HUES6 (cell line): Measurements from ENCODE around the gene ANHX.

Source experiments
- H3K27ac ChIP-seq: 2 replicates; pipeline ENCODE4 v1.7.0; 2013; ENCODE audit warnings: low read depth, mild to moderate bottlenecking, low read length, inconsistent platforms
- H3K27me3 ChIP-seq: 2 replicates; pipeline ENCODE4 v1.6.1; 2013; ENCODE audit warnings: low read length; ENCODE audit not compliant: control insufficient read depth, insufficient read depth
- H3K36me3 ChIP-seq: 2 replicates; pipeline ENCODE4 v1.6.1; 2013; ENCODE audit warnings: low read length; ENCODE audit not compliant: control insufficient read depth, insufficient read depth
- H3K4me1 ChIP-seq: 2 replicates; pipeline ENCODE4 v1.6.1; 2013; ENCODE audit warnings: low read length; ENCODE audit not compliant: control insufficient read depth, insufficient read depth
- H3K4me3 ChIP-seq: 2 replicates; pipeline ENCODE4 v1.5.1; 2013; ENCODE audit warnings: low read depth, low read length
- H3K9ac ChIP-seq: one replicate; pipeline ENCODE4 v1.6.1; 2013; ENCODE audit warnings: mild to moderate bottlenecking, low read length
- H3K9me3 ChIP-seq: 2 replicates; pipeline ENCODE4 v1.6.1; 2013; ENCODE audit warnings: low read depth, low read length; ENCODE audit not compliant: control insufficient read depth, insufficient read depth

ANHX gene

DNA sequence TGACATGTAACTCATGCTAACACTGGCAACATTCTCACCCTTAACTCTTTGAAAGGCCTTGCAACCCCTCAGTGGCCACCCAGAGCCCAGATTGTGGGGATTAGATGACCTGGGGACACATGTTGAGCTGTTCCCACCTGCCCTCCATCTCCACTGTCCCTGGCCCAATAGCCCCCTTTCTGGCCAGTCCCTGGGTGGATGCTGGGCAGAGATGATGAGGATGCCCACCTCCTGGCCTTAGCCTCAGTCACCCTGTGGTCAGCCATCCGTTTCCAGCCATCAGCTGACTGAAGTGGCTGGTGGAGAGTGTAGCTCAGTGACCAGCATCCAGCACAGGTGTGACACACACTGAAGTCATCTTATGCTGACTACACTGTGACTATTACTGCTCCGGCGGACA is 4.7 kb downstream of the ANHX start:
- Histone ChIP-seq H3K9ac (no peak overlapping the region), H3K4me1 (no peaks in the 10 kb centered on the region), H3K27ac (no peak overlapping the region), H3K9me3 (peaks cover 91% of the 10 kb centered on the region), H3K27me3 (no peaks in the 10 kb centered on the region), H3K4me3 (no peak overlapping the region), H3K36me3 (no peaks in the 10 kb centered on the region)

GRCh38 chr12:133227281-133227852 is 8.3 kb downstream of the ANHX start:
- no peak overlapping the region for H3K9ac ChIP-seq
- H3K27me3 ChIP-seq: no peaks in the 10 kb centered on the region
- no peak overlapping the region for H3K27ac ChIP-seq
- H3K4me3 ChIP-seq: no peak overlapping the region
- no peaks in the 10 kb centered on the region; the same call in 1 of the 2 replicates for H3K36me3 ChIP-seq
- no peaks in the 10 kb centered on the region for H3K4me1 ChIP-seq
- H3K9me3 ChIP-seq: peaks cover 88% of the 10 kb centered on the region

- Histone ChIP-seq H3K9me3 (peaks cover 88% of the 10 kb centered on the region), H3K4me3 (no peak overlapping the region), H3K27me3 (no peaks in the 10 kb centered on the region), H3K9ac (no peak overlapping the region), H3K27ac (no peak overlapping the region), H3K36me3 (no peaks in the 10 kb centered on the region; the same call in 1 of the 2 replicates), H3K4me1 (no peaks in the 10 kb centered on the region)
These were observed 9.0 kb downstream of the ANHX start for GRCh38 chr12:133226690-133227089.

DNA sequence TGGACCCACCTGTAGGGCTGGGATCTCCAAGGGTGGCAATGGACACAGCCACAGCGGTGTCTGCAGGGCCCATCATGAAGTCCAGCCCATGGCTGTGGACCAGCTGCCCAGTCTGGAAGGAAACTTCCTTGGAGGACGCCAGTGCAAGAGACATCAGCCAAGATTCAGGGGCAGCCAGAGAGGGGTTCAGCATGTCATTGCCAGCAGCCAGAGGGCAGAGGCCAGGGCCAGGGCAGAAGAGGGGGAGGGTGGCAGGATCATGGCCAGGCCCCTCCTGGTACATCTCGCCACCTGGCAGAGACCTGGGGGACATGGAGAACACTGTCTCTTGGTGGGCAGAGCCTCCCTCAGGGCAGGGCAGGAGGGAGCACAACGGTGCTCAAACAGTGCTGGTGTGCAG is 10.2 kb downstream of the ANHX start:
- Histone ChIP-seq H3K27ac (no peak overlapping the region), H3K9me3 (peaks cover 88% of the 10 kb centered on the region), H3K4me3 (no peak overlapping the region), H3K9ac (no peak overlapping the region), H3K36me3 (no peaks in the 10 kb centered on the region; the same call in 1 of the 2 replicates), H3K27me3 (no peaks in the 10 kb centered on the region), H3K4me1 (no peaks in the 10 kb centered on the region)

DNA sequence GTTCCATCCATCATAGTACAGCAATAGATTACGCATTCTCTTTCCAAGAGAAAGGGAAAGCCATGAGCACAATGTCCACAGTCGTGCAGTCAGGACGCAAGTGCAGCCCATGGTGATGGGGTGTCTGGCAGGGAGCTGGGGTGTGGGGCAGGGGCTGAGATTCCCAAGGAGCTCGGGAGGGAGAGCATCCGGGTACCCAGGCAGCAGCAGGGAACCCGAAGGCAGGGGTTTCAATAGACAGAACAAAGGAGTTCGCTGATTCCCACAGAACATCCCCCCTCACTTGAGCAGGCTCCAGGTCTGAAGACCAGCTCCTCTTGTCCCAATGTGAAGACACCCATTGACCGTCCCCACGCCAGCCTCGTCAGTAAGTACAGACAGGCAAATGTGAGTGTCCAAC is 13.5 kb downstream of the ANHX start:
- Histone ChIP-seq H3K4me1 (no peaks in the 10 kb centered on the region), H3K36me3 (no peaks in the 10 kb centered on the region; the same call in 1 of the 2 replicates), H3K4me3 (no peak overlapping the region), H3K9ac (no peak overlapping the region), H3K27me3 (no peaks in the 10 kb centered on the region), H3K9me3 (peaks cover 90% of the 10 kb centered on the region), H3K27ac (no peak overlapping the region)

DNA sequence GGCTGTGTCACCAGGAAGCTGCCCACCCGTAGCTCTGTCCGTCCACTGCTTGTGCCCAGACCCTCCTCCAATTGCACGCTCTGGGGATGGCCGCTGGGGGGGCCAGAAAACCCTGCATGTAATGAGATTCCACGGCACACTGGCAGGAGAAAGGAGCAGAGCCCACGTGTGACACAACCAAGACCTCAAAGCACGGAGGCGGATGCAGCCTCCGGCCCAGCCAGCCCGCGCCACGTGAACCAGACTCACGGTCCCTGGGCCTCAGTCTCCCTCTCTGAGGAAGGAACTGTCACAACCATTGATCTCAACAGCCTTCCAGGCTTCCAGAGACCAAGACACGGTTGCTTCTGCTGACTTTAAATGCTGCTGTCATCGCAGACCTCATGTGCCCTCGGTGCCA is 14.4 kb downstream of the ANHX start:
- Histone ChIP-seq H3K27me3 (no peaks in the 10 kb centered on the region), H3K36me3 (no peaks in the 10 kb centered on the region; the same call in 1 of the 2 replicates), H3K27ac (no peak overlapping the region), H3K9ac (no peak overlapping the region), H3K4me3 (no peak overlapping the region), H3K9me3 (peaks cover 90% of the 10 kb centered on the region), H3K4me1 (no peaks in the 10 kb centered on the region)

GRCh38 chr12:133220521-133220920 is 15.2 kb downstream of the ANHX start:
- no peak overlapping the region for H3K27ac ChIP-seq
- H3K36me3 ChIP-seq: no peaks in the 10 kb centered on the region
- peaks cover 90% of the 10 kb centered on the region for H3K9me3 ChIP-seq
- no peak overlapping the region for H3K9ac ChIP-seq
- no peak overlapping the region for H3K4me3 ChIP-seq
- no peaks in the 10 kb centered on the region for H3K27me3 ChIP-seq
- H3K4me1 ChIP-seq: no peaks in the 10 kb centered on the region

- no peaks in the 10 kb centered on the region for H3K27me3 ChIP-seq
- H3K4me1 ChIP-seq: no peaks in the 10 kb centered on the region
- H3K9me3 ChIP-seq: peaks cover 93% of the 10 kb centered on the region
- no peak overlapping the region for H3K27ac ChIP-seq
- H3K4me3 ChIP-seq: no peak overlapping the region
- no peaks in the 10 kb centered on the region for H3K36me3 ChIP-seq
- no peak overlapping the region for H3K9ac ChIP-seq
These were observed 18.5 kb downstream of the ANHX start for GRCh38 chr12:133217219-133217618.

- H3K9ac ChIP-seq: no peak overlapping the region
- no peak overlapping the region for H3K27ac ChIP-seq
- H3K36me3 ChIP-seq: no peaks in the 10 kb centered on the region
- peaks cover 89% of the 10 kb centered on the region for H3K9me3 ChIP-seq
- no peak overlapping the region for H3K4me3 ChIP-seq
- no peaks in the 10 kb centered on the region for H3K4me1 ChIP-seq
- H3K27me3 ChIP-seq: no peaks in the 10 kb centered on the region
These were observed 20.0 kb downstream of the ANHX start for GRCh38 chr12:133215724-133216123.

DNA sequence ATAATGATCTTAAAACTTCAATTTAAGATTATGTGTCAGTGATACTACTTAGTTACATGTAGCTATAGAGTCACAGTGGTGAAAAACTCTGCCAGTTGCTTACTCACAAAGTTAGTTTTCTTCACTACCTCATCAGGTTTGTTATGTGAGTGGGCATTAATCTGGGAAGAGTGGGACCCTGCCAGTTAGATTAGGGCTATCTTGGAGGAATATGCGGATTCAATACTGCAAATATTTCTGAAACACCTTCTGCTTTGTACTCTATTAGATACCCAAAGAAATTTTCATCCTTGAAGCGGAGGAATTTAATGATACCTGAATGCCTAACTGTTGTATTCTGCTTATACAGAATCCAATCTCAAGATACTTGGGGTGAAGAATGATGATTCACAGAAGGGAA is 29.3 kb downstream of the ANHX start:
- H3K9ac ChIP-seq: no peak overlapping the region
- no peaks in the 10 kb centered on the region for H3K27me3 ChIP-seq
- no peak overlapping the region for H3K4me3 ChIP-seq
- H3K27ac ChIP-seq: no peak overlapping the region
- no peaks in the 10 kb centered on the region for H3K4me1 ChIP-seq
- H3K9me3 ChIP-seq: peaks cover 91% of the 10 kb centered on the region
- peaks cover 39% of the 10 kb centered on the region for H3K36me3 ChIP-seq

GRCh38 chr12:133204264-133204603 is 31.4 kb downstream of the ANHX start:
- H3K9me3 ChIP-seq: peaks cover 84% of the 10 kb centered on the region
- H3K4me1 ChIP-seq: no peaks in the 10 kb centered on the region
- H3K36me3 ChIP-seq: peaks cover 49% of the 10 kb centered on the region
- H3K27ac ChIP-seq: no peak overlapping the region
- H3K9ac ChIP-seq: no peak overlapping the region
- no peaks in the 10 kb centered on the region for H3K27me3 ChIP-seq
- 0 out of 2 replicates have a peak overlapping the region, but pooled peaks have one; percentile 30 for H3K4me3 ChIP-seq
